GM12878 (cell line): ENCODE data around the gene RANBP17. TPM values are rescaled to one million over a fixed set of nuclear protein-coding genes. Genes with fewer than 3 reads are reported as not detected.

ENCODE experiments used
- ATAC-seq: fragments of 200-7000 bp; cut with Tn5 transposase; 3 replicates; pipeline ENCODE4 v1.9.1; 2020; ENCODE audit warnings: mild to moderate bottlenecking, moderate library complexity
- BruUV-seq: library from RNA; stranded (reverse); fragments of 400-500 nt; replicated peaks from 2 replicates; lab custom pipeline; 2021; lab: Mats Ljungman, UMichigan
- CTCF ChIA-PET: fragments of 300-600 bp; sonication (Branson Sonifier 250); formaldehyde crosslinking; extraction: SDS; loops from one replicate; lab custom pipeline; 2021; ENCODE audit warnings: inconsistent platforms; lab: Yijun Ruan, JAX
- POLR2A ChIA-PET: fragments of 350-600 bp; formaldehyde crosslinking; extraction: SDS; loops from one replicate; lab custom pipeline; 2021; ENCODE audit warnings: inconsistent platforms; lab: Charles Lee
- RAD21 ChIA-PET: fragments of 300-600 bp; sonication (Branson Sonifier 250); formaldehyde crosslinking; loops from one replicate; lab custom pipeline; 2023; ENCODE audit warnings: antibody characterized with exemption; ENCODE audit not compliant: unreplicated experiment; lab: Charles Lee
- SMC1A ChIA-PET: fragments of 300-600 bp; sonication (Branson Sonifier 250); formaldehyde crosslinking; loops from one replicate; lab custom pipeline; 2023; ENCODE audit not compliant: unreplicated experiment, uncharacterized antibody; lab: Charles Lee
- DNase-seq: peaks from one replicate; pipeline ENCODE4 v3.0.0-alpha.2; 2011; ENCODE audit warnings: low read depth, low spot score
- FAIRE-seq: peaks from 3 replicates; lab custom pipeline; 2011; peaks lifted over from hg19 to GRCh38; lab: Jason Lieb, UNC
- H2AFZ ChIP-seq: 2 replicates; pipeline ENCODE4 v1.6.0; 2011; ENCODE audit warnings: low read depth, low read length, control low read depth; ENCODE audit not compliant: control insufficient read depth
- H3K27ac ChIP-seq: 2 replicates; pipeline ENCODE4 v1.5.1; 2011; ENCODE audit warnings: control low read depth; ENCODE audit not compliant: control insufficient read depth, insufficient read depth
- H3K27me3 ChIP-seq, 2 experiments: replicated peaks in 1 of 2; 2 replicates each; pipeline versions ENCODE4 v1.6.0 to v1.6.1; 2011; ENCODE audit warnings: low read length in 1 of 2; ENCODE audit not compliant: control insufficient read depth in 2 of 2, insufficient read depth in 2 of 2
- H3K36me3 ChIP-seq, 2 experiments: 2 replicates each; pipeline ENCODE4 v1.5.1; 2011; ENCODE audit warnings: low read length in 1 of 2; ENCODE audit not compliant: control insufficient read depth in 2 of 2, insufficient read depth in 2 of 2
- H3K4me1 ChIP-seq: 2 replicates; pipeline ENCODE4 v1.6.1; 2011; ENCODE audit warnings: mild to moderate bottlenecking, low read length, moderate library complexity, mixed read lengths; ENCODE audit not compliant: control insufficient read depth, insufficient read depth
- H3K4me2 ChIP-seq: 2 replicates; pipeline ENCODE4 v1.6.0; 2011; ENCODE audit warnings: control low read depth; ENCODE audit not compliant: control insufficient read depth, insufficient read depth
- H3K4me3 ChIP-seq: fragments of 200-600 bp; sonication (generic); 2 replicates; pipeline ENCODE4 v1.5.1; 2016
- H3K79me2 ChIP-seq: 2 replicates; pipeline ENCODE4 v1.6.0; 2011; ENCODE audit warnings: low read length; ENCODE audit not compliant: control insufficient read depth, insufficient read depth
- H3K9ac ChIP-seq: 2 replicates; pipeline ENCODE4 v1.8.0; 2011; ENCODE audit warnings: low read length, control low read depth, mixed read lengths; ENCODE audit not compliant: control insufficient read depth, insufficient read depth
- H3K9me3 ChIP-seq: replicated peaks from 3 replicates; pipeline ENCODE4 v1.5.1; 2011; ENCODE audit warnings: mild to moderate bottlenecking, low read length; ENCODE audit not compliant: control insufficient read depth, insufficient read depth
- H4K20me1 ChIP-seq: 2 replicates; pipeline ENCODE4 v1.6.0; 2011; ENCODE audit not compliant: control insufficient read depth, insufficient read depth
- ASH2L ChIP-seq: fragments of 300-600, 200-600 bp; sonication (generic); IDR thresholded peaks from 2 replicates; pipeline ENCODE4 v1.6.1; 2017; ENCODE audit warnings: low read depth, mild to moderate bottlenecking, borderline replicate concordance
- BRCA1 ChIP-seq: IDR thresholded peaks from 2 replicates; pipeline ENCODE4 v1.6.1; 2011; ENCODE audit warnings: low read depth, low read length, improper control_type of control experiment
- CBFB ChIP-seq: IDR thresholded peaks from 2 replicates; pipeline ENCODE4 v1.6.1; 2016; ENCODE audit warnings: antibody characterized with exemption, low read depth
- FOXM1 ChIP-seq: IDR thresholded peaks from 2 replicates; pipeline ENCODE4 v1.6.1; 2012; ENCODE audit warnings: low read depth, mild to moderate bottlenecking, inconsistent platforms, low read length, moderate library complexity
- GABPA ChIP-seq: IDR thresholded peaks from 2 replicates; pipeline ENCODE4 v1.6.1; 2014; ENCODE audit warnings: antibody characterized with exemption, low read depth, mild to moderate bottlenecking, inconsistent platforms
- KAT2A ChIP-seq: conservative IDR thresholded peaks from 2 replicates; pipeline ENCODE4 v1.6.1; 2011; ENCODE audit warnings: low read depth, low read length; ENCODE audit not compliant: control insufficient read depth
- MEF2B ChIP-seq: fragments of 450-650 bp; IDR thresholded peaks from 2 replicates; pipeline ENCODE4 v1.6.1; 2018; ENCODE audit warnings: mild to moderate bottlenecking, moderate library complexity; ENCODE audit not compliant: partially characterized antibody, poor library complexity, severe bottlenecking
- MYB ChIP-seq: fragments of 150-350 bp; IDR thresholded peaks from 2 replicates; pipeline ENCODE4 v1.6.1; 2014; ENCODE audit warnings: mild to moderate bottlenecking, low read depth, low read length, borderline replicate concordance
- NFIC ChIP-seq: IDR thresholded peaks from 2 replicates; pipeline ENCODE4 v1.6.1; 2012; ENCODE audit warnings: low read depth, mild to moderate bottlenecking, inconsistent platforms, low read length, moderate library complexity
- REST ChIP-seq: IDR thresholded peaks from 2 replicates; pipeline ENCODE4 v1.6.1; 2012; ENCODE audit warnings: mild to moderate bottlenecking, low read depth, low read length
- SIX5 ChIP-seq: IDR thresholded peaks from 2 replicates; pipeline ENCODE4 v1.6.1; 2011; ENCODE audit warnings: mild to moderate bottlenecking, low read depth, low read length, moderate library complexity; ENCODE audit not compliant: severe bottlenecking
- YBX1 ChIP-seq: fragments of 450-650 bp; IDR thresholded peaks from 2 replicates; pipeline ENCODE4 v1.6.1; 2016; ENCODE audit warnings: antibody characterized with exemption
- ZNF24 ChIP-seq: fragments of 450-650 bp; IDR thresholded peaks from 2 replicates; pipeline ENCODE4 v1.6.1; 2017; ENCODE audit warnings: antibody characterized with exemption, mild to moderate bottlenecking
- WGBS: methylation state at CpG from one replicate; pipeline ENCODE4 v1.1.6; 2016; ENCODE audit warnings: low lambda C conversion rate; ENCODE audit not compliant: insufficient replicate concordance, insufficient coverage; ENCODE audit errors: missing lambda C conversion rate; 5-methylcytosine and 5-hydroxymethylcytosine counted together
- in situ Hi-C: fragments of 300-500 bp; cut with MboI; formaldehyde crosslinking; loops from 9 replicates; pipeline ENCODE4 v1.14.3; 2018; ENCODE audit warnings: mixed read lengths
- intact Hi-C: fragments of 100-400 bp; cut with micrococcal nuclease; formaldehyde crosslinking; loops from one replicate; pipeline ENCODE4 v1.14.2; 2022; ENCODE audit not compliant: unreplicated experiment
- polyA plus RNA-seq, 11 experiments: library from polyadenylated mRNA; depleted of rRNA in 4 of 11; unstranded in 6 of 11; stranded (reverse) in 5 of 11; fragments of >200 nt; fragmentation: Nextera tagmentation in 4 of 11; fragmentation: Illumina TruSeq in 1 of 11; extraction: Ambion mirVana in 4 of 11; extraction: Trizol in 1 of 11; gene quantifications; 1 replicate in 1 of 11; 2 replicates in 10 of 11; pipeline versions ENCODE4 v1.2.1 to v1.2.3, GENCODE V29; 2011 to 2016; ENCODE audit warnings: inconsistent platforms in 2 of 11, missing spikeins in 2 of 11, low read depth in 1 of 11
- total RNA-seq, 4 experiments: library from RNA; depleted of rRNA in 3 of 4; stranded (reverse); fragments of >200 nt in 3 of 4; fragmentation: Illumina TruSeq in 1 of 4; extraction: Trizol in 1 of 4; gene quantifications; 2 replicates each; pipeline versions ENCODE4 v1.2.1 to v1.2.3, GENCODE V29; 2013 to 2021
- TF ChIP-seq, protein P1 (sequence below): fragments of 450-650 bp; IDR thresholded peaks from 2 replicates; pipeline ENCODE4 v1.6.1; 2018; ENCODE audit warnings: mild to moderate bottlenecking, low read depth, moderate library complexity; ENCODE audit not compliant: partially characterized antibody
- TF ChIP-seq, protein P2 (sequence below): fragments of 450-650 bp; IDR thresholded peaks from 2 replicates; pipeline ENCODE4 v1.6.1; 2017; ENCODE audit warnings: mild to moderate bottlenecking, low read depth, inconsistent platforms; ENCODE audit not compliant: poor library complexity, severe bottlenecking
- TF ChIP-seq, protein P3 (sequence below): fragments of 450-650 bp; IDR thresholded peaks from 2 replicates; pipeline ENCODE4 v1.6.1; 2014; ENCODE audit warnings: mild to moderate bottlenecking

Gene RANBP17
- total and polyA plus RNA-seq, 10 of the 15 experiments (the other 5 are each of a cell fraction or from before 2014, with no cell fraction given): 0.10 TPM; not detected in 9

DNA sequence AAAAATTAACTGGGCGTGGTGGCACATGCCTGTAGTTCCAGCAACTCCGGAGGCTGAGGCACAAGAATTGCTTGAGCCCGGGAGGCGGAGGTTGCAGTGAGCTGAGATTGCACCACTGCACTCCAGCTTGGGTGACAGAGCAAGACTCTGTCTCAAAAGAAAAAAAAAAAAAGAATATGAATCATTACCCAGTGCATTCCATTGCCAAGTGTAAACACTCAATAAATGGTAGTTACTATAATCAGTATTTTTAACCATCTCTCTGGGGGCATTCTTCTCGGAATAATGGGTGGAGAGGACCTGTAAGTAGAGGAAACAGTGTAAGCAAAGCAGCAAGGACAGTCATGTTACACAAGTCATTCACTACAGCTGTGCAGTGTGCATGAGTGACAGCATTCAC is 13.8 kb upstream of the RANBP17 start:
- no peaks in the 10 kb centered on the region for H3K27me3 ChIP-seq
- no peak overlapping the region for H3K9ac ChIP-seq
- ChIA-PET CTCF (no interaction called here), POLR2A (no interaction called here), RAD21 (no interaction called here), SMC1A (no interaction called here)
- DNase-seq: no peak
- H2AFZ ChIP-seq: no peak overlapping the region
- no peak overlapping the region for H3K4me2 ChIP-seq
- intact Hi-C loops (no loop called here), in situ Hi-C loops (no loop called here)
- H3K36me3 ChIP-seq: no peaks in the 10 kb centered on the region
- H3K4me1 ChIP-seq: no peaks in the 10 kb centered on the region
- 58% methylated on average over 5 of the region's 5 CpGs for WGBS
- no peak for ATAC-seq
- no TSS peak for BruUV-seq
- H3K9me3 ChIP-seq: no peaks in the 10 kb centered on the region
- no peaks in the 10 kb centered on the region for H3K79me2 ChIP-seq
- no peak overlapping the region for H3K4me3 ChIP-seq
- H3K27ac ChIP-seq: no peak overlapping the region
- no peak for FAIRE-seq
- H4K20me1 ChIP-seq: no peaks in the 10 kb centered on the region
- TF ChIP-seq ZNF24: no peak
- no peak for TF ChIP-seq REST
- TF ChIP-seq SIX5: no peak
- TF ChIP-seq, protein P1, sequence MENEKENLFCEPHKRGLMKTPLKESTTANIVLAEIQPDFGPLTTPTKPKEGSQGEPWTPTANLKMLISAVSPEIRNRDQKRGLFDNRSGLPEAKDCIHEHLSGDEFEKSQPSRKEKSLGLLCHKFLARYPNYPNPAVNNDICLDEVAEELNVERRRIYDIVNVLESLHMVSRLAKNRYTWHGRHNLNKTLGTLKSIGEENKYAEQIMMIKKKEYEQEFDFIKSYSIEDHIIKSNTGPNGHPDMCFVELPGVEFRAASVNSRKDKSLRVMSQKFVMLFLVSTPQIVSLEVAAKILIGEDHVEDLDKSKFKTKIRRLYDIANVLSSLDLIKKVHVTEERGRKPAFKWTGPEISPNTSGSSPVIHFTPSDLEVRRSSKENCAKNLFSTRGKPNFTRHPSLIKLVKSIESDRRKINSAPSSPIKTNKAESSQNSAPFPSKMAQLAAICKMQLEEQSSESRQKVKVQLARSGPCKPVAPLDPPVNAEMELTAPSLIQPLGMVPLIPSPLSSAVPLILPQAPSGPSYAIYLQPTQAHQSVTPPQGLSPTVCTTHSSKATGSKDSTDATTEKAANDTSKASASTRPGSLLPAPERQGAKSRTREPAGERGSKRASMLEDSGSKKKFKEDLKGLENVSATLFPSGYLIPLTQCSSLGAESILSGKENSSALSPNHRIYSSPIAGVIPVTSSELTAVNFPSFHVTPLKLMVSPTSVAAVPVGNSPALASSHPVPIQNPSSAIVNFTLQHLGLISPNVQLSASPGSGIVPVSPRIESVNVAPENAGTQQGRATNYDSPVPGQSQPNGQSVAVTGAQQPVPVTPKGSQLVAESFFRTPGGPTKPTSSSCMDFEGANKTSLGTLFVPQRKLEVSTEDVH: no peak
- TF ChIP-seq BRCA1: no peak
- no peak for TF ChIP-seq ASH2L
- TF ChIP-seq, protein P2, sequence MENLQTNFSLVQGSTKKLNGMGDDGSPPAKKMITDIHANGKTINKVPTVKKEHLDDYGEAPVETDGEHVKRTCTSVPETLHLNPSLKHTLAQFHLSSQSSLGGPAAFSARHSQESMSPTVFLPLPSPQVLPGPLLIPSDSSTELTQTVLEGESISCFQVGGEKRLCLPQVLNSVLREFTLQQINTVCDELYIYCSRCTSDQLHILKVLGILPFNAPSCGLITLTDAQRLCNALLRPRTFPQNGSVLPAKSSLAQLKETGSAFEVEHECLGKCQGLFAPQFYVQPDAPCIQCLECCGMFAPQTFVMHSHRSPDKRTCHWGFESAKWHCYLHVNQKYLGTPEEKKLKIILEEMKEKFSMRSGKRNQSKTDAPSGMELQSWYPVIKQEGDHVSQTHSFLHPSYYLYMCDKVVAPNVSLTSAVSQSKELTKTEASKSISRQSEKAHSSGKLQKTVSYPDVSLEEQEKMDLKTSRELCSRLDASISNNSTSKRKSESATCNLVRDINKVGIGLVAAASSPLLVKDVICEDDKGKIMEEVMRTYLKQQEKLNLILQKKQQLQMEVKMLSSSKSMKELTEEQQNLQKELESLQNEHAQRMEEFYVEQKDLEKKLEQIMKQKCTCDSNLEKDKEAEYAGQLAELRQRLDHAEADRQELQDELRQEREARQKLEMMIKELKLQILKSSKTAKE: no peak
- TF ChIP-seq KAT2A: no peak
- no peak for TF ChIP-seq FOXM1
- no peak for TF ChIP-seq GABPA
- no peak for TF ChIP-seq CBFB
- TF ChIP-seq YBX1: no peak
- TF ChIP-seq MYB: no peak
- TF ChIP-seq, protein P3, sequence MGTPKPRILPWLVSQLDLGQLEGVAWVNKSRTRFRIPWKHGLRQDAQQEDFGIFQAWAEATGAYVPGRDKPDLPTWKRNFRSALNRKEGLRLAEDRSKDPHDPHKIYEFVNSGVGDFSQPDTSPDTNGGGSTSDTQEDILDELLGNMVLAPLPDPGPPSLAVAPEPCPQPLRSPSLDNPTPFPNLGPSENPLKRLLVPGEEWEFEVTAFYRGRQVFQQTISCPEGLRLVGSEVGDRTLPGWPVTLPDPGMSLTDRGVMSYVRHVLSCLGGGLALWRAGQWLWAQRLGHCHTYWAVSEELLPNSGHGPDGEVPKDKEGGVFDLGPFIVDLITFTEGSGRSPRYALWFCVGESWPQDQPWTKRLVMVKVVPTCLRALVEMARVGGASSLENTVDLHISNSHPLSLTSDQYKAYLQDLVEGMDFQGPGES: no peak
- no peak for TF ChIP-seq NFIC
- TF ChIP-seq MEF2B: no peak
